Measurements from ENCODE around the gene TRIM29.

GRCh38 chr11:120149246-120149645 lies 11.3 kb upstream of the TRIM29 start:
- TF ChIP-seq CTCF (IDR thresholded peaks at IDR 0.05) (no peak), POLR2A (IDR thresholded peaks at IDR 0.05) (no peak)
